Measurements from ENCODE around the gene PRSS1. TPM values are rescaled to one million over a fixed set of nuclear protein-coding genes. Genes with fewer than 3 reads are reported as not detected.
"Not testable (repeated sequence)": the region's sequence is repeated elsewhere in the genome, so short reads cannot be mapped to it uniquely, and the experiment has no call there.

Gene PRSS1
- total RNA-seq, 6 donors from 2014 or later, result 9.8 to 20.6 TPM; not detected in 4

DNA sequence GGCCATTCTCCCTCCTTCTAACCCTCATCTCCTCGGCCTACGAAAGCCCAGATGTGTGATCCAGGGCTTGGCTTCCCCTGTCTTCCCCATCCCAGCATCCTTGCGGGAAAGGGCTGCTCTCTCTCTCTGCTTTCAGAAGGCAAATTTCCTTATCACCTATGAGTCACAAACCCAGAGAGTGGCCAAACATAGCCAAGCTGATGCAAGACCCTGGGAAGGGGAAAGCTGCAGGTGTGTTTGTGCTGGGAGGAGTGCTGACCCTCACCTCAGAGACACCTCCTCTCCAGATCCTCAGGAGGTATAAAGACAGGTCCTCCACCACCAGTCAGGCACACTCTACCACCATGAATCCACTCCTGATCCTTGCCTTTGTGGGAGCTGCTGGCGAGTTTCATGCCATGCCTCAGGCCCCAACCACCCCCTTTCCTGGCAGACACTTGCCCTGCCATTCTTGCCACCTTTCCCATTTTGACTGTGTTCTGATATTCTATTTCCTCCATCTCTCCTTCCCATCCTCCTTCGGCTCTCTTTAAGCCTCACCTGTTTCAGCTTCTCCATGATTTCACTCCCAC lies 10.9 kb downstream of the PRSS1 start:
- H3K27me3 ChIP-seq, result no peaks in the 10 kb centered on the region
- ATAC-seq (ENCODE audit: low FRiP score in 2 of 2) (no peak), DNase-seq (no peak)
- no peak for TF ChIP-seq POLR2AphosphoS5 (IDR thresholded peaks at IDR 0.05)
- TF ChIP-seq, protein P1, sequence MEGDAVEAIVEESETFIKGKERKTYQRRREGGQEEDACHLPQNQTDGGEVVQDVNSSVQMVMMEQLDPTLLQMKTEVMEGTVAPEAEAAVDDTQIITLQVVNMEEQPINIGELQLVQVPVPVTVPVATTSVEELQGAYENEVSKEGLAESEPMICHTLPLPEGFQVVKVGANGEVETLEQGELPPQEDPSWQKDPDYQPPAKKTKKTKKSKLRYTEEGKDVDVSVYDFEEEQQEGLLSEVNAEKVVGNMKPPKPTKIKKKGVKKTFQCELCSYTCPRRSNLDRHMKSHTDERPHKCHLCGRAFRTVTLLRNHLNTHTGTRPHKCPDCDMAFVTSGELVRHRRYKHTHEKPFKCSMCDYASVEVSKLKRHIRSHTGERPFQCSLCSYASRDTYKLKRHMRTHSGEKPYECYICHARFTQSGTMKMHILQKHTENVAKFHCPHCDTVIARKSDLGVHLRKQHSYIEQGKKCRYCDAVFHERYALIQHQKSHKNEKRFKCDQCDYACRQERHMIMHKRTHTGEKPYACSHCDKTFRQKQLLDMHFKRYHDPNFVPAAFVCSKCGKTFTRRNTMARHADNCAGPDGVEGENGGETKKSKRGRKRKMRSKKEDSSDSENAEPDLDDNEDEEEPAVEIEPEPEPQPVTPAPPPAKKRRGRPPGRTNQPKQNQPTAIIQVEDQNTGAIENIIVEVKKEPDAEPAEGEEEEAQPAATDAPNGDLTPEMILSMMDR (IDR thresholded peaks at IDR 0.05), result no peak
- no peak for TF ChIP-seq EP300 (IDR thresholded peaks at IDR 0.05)
- no peak for TF ChIP-seq POLR2A (IDR thresholded peaks at IDR 0.05)
- H3K36me3 ChIP-seq, result no peaks in the 10 kb centered on the region
- no peaks in the 10 kb centered on the region for H3K9me3 ChIP-seq
- WGBS, 2 donors, result 66 to 78% methylated on average over 5 of the region's 5 CpGs
- H3K4me1 ChIP-seq, result no peaks in the 10 kb centered on the region
- H3K27ac ChIP-seq, result no peak overlapping the region
- H3K4me3 ChIP-seq, result no peak overlapping the region

DNA sequence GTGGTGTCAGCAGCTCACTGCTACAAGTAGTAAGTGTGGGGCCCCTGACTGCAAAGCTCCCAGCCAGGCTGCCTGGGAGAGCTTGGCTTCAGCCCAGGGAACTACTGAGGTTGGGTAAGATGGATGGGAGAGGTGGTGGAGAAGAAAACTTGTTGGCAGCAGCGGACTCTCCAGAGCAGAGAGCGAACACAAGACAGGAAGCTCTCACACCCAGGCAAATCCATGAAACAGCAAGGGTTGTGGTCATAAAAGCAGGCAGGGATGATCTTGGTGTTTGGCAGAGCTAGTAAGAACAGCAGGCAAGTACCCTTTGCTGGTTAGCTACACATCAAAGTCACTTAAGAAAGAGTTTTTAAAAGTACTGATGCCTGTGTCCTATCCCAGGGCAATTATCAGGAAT lies 12.3 kb downstream of the PRSS1 start:
- not testable (repeated sequence) for ATAC-seq (ENCODE audit: low FRiP score in 2 of 2)
- whole genome bisulfite sequencing, 2 donors, result 42 to 52% methylated on average over 2 of the region's 2 CpGs

DNA sequence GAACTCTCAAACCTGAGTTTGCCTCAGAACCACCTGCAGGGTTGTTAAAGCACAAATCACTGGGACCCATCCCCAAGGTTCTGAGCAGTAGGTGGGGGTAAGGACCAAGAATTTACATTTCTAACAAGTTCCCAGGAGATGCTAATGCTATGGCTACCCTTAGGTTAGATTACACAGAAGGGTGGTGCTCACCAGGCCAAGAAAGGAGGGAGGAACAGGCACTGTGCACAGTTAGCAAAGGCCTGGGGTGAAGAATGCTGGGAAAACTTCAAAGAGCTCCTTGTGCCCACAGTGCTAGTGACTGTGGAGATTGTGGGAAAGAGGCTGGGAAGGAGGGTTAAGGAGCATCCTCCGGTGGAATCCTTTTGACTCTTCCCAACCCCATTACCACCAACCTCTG lies 12.8 kb downstream of the PRSS1 start:
- Histone ChIP-seq H3K27ac (no peak overlapping the region), H3K36me3 (no peaks in the 10 kb centered on the region), H3K4me1 (no peaks in the 10 kb centered on the region), H3K4me3 (no peak overlapping the region), H3K9me3 (no peaks in the 10 kb centered on the region), H3K27me3 (no peaks in the 10 kb centered on the region)
- DNase-seq (no peak), ATAC-seq (ENCODE audit: low FRiP score in 2 of 2) (no peak)
- WGBS, 2 donors, result 71 to 100% methylated on average over 1 of the region's 1 CpG
- TF ChIP-seq POLR2AphosphoS5 (IDR thresholded peaks at IDR 0.05) (no peak), POLR2A (IDR thresholded peaks at IDR 0.05) (no peak), EP300 (IDR thresholded peaks at IDR 0.05) (no peak)
- TF ChIP-seq, protein P1 (IDR thresholded peaks at IDR 0.05), result no peak

More for the DNA sequence above, 12.3 kb downstream of the PRSS1 start:
- not testable (repeated sequence) for H3K9me3 ChIP-seq, H3K36me3 ChIP-seq, H3K4me1 ChIP-seq, DNase-seq, H3K27me3 ChIP-seq, H3K4me3 ChIP-seq, H3K27ac ChIP-seq

DNA sequence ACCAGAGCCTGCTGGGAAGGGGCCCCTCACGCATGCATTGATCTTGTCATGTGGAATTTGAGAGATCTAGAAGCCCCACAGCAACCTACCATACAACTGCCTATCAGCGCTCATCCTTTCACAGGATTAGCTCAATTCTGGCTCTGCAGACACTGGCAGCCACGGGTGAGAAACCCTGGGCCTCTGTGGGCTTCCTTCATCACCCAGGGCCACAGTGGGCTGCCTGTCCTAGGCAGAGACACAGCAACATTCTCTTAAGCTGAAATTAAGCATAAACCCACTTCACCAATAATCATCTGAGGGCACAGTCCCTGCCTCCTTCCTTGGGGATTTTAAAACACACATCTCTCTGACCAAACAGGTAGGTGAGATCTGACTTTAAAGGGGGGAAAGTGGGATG lies 18.2 kb downstream of the PRSS1 start:
- Histone ChIP-seq H3K27me3 (no peaks in the 10 kb centered on the region), H3K4me1 (no peaks in the 10 kb centered on the region), H3K9me3 (no peaks in the 10 kb centered on the region), H3K36me3 (no peaks in the 10 kb centered on the region), H3K27ac (no peak overlapping the region), H3K4me3 (no peak overlapping the region)
- ATAC-seq (ENCODE audit: low FRiP score in 2 of 2) (no peak), DNase-seq (no peak)
- WGBS, 2 donors, result 67 to 82% methylated on average over 3 of the region's 3 CpGs
- TF ChIP-seq, protein P1 (IDR thresholded peaks at IDR 0.05), result no peak
- no peak for TF ChIP-seq POLR2A (IDR thresholded peaks at IDR 0.05)
- TF ChIP-seq POLR2AphosphoS5 (IDR thresholded peaks at IDR 0.05), result no peak
- no peak for TF ChIP-seq EP300 (IDR thresholded peaks at IDR 0.05)

DNA sequence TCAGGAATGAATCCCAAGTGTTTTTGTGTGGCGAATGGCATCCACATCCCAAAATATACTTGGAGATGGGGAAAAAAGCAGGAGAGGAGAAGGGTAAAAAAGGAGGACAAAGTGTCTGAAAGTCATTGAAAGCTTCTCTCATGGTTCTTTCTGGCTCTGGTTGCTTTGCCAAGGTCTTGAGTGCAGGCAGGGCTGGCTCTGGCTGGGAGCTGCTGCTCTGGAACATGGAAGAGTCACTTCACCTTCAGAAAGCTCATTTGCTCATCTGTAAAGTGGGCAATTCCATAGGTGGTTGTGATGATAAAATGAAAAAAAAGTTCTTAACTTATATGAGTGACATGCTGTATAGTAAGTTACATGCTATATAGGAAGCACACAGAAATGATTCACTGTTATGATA lies 18.6 kb downstream of the PRSS1 start:
- TF ChIP-seq, protein P1 (IDR thresholded peaks at IDR 0.05), result no peak
- TF ChIP-seq POLR2A (IDR thresholded peaks at IDR 0.05), result no peak
- TF ChIP-seq EP300 (IDR thresholded peaks at IDR 0.05), result no peak
- no peak for TF ChIP-seq POLR2AphosphoS5 (IDR thresholded peaks at IDR 0.05)
- Histone ChIP-seq H3K27me3 (no peaks in the 10 kb centered on the region), H3K9me3 (no peaks in the 10 kb centered on the region), H3K27ac (no peak overlapping the region), H3K4me3 (no peak overlapping the region), H3K36me3 (no peaks in the 10 kb centered on the region), H3K4me1 (no peaks in the 10 kb centered on the region)
- ATAC-seq (ENCODE audit: low FRiP score in 2 of 2) (no peak), DNase-seq (no peak)
- 80 to 91% methylated on average over 1 of the region's 1 CpG for WGBS, 2 donors

DNA sequence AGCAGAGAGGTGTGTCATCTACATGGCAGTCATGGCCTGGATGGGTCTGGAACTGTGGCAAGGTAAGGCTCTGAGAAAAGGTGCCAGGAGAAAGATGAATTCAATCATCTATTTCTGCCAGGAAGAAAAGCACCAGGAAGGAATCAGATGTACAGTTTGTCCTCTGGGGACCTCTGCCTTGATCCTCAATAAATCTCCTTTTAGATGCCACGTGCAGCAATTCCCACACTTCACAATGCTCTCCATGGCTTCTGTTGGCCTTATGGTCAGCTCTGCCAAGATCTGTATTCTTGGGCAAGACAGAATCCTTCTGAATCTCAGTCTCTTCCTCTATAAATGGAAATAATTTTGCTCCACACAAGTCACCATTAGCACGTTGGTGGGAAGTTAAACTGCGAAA lies 19.6 kb downstream of the PRSS1 start:
- WGBS, 2 donors, result 67 to 73% methylated on average over 3 of the region's 3 CpGs
- H3K27me3 ChIP-seq; H3K4me3 ChIP-seq; H3K4me1 ChIP-seq; ATAC-seq (ENCODE audit: low FRiP score in 2 of 2); H3K27ac ChIP-seq; DNase-seq; H3K36me3 ChIP-seq; H3K9me3 ChIP-seq: not testable (repeated sequence)

Measured in upper lobe of left lung (tissue), 6 donors.